Subcutaneous abdominal adipose tissue (tissue), 5 donors: ENCODE measurements around the gene ARR3.

Experiments used
- H3K27ac ChIP-seq: one replicate; pipeline ENCODE4 v1.7.0; 2013; ENCODE audit warnings: low read depth, mild to moderate bottlenecking, inconsistent platforms, low read length, moderate library complexity
- H3K27me3 ChIP-seq, 5 donors: one replicate each; pipeline ENCODE4 v1.7.0; 2013; ENCODE audit warnings: low read length in 5 of 5, inconsistent platforms in 1 of 5; ENCODE audit not compliant: control insufficient read depth in 5 of 5, insufficient read depth in 4 of 5
- H3K36me3 ChIP-seq, 5 donors: one replicate each; pipeline ENCODE4 v1.7.0; 2013; ENCODE audit warnings: low read length in 5 of 5; ENCODE audit not compliant: control insufficient read depth in 5 of 5, insufficient read depth in 5 of 5
- H3K4me1 ChIP-seq, 5 donors: one replicate each; pipeline ENCODE4 v1.7.0; 2013; ENCODE audit warnings: low read length in 5 of 5, mild to moderate bottlenecking in 3 of 5, moderate library complexity in 1 of 5; ENCODE audit not compliant: control insufficient read depth in 5 of 5, insufficient read depth in 5 of 5
- H3K4me3 ChIP-seq, 5 donors: one replicate each; pipeline ENCODE4 v1.7.0; 2013; ENCODE audit warnings: low read length in 5 of 5, low read depth in 1 of 5
- H3K9ac ChIP-seq, 5 donors: one replicate each; pipeline ENCODE4 v1.7.0; 2013; ENCODE audit warnings: low read length in 5 of 5, mild to moderate bottlenecking in 4 of 5, moderate library complexity in 3 of 5
- H3K9me3 ChIP-seq, 5 donors: one replicate each; pipeline ENCODE4 v1.7.0; 2013; ENCODE audit warnings: low read length in 5 of 5; ENCODE audit not compliant: control insufficient read depth in 5 of 5
- donor health status: healthy.
- donor health status: healthy.
- donor health status: healthy.
- donor health status: healthy.
- donor health status: healthy.

Gene ARR3

DNA sequence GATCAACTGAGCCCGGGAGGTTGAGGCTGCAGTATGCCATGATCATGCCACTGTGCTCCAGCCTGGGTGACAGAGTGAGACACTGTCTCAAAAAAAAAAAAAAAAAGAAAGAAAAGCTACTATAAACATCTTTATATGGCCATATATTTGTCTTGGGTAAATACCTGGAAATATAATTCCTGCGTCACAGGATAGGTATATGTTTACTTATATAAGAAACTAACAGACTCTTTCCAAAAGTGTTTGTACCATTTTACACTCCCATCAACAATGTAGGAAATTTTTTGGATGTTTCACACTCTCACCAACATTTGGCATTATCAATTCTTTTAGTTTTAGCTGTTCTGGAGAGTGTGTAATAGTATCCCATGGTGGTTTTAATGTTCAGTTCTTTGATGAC, 20.9 kb upstream of the ARR3 start:
- Histone ChIP-seq H3K27ac (no peak overlapping the region), H3K27me3 (no peaks in the 10 kb centered on the region), H3K36me3 (no peaks in the 10 kb centered on the region), H3K9me3 (no peaks in the 10 kb centered on the region), H3K9ac (no peak overlapping the region), H3K4me3 (no peak overlapping the region), H3K4me1 (peaks cover 0 to 4% (median 0%) of the 10 kb centered on the region in 5 donors)

DNA sequence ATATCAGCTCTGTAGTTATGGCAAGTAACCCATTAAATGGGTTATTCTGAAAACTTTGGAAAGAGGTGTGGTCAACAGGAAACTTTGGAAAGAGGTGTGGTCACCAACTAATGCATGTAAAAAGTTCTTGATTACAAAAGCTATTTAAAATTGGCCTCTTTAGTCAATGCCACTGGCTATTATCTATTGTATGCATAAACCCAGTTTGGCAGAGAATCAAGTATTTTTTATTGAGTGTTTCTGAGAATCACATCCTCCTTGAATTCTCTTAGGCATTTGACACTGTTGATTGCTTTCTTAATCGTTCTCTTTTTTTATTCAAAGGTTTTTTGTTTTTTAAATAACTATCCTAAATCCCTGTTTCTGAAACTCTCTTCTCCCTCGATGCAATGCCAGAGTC, 15.6 kb upstream of the ARR3 start:
- Histone ChIP-seq H3K27ac (no peak overlapping the region), H3K9ac (no peak overlapping the region), H3K27me3 (peaks cover 0 to under 1% (median 0%) of the 10 kb centered on the region in 5 donors), H3K4me1 (peaks cover 0 to 8% (median 8%) of the 10 kb centered on the region in 5 donors), H3K9me3 (no peaks in the 10 kb centered on the region), H3K36me3 (no peaks in the 10 kb centered on the region), H3K4me3 (no peak overlapping the region)

DNA sequence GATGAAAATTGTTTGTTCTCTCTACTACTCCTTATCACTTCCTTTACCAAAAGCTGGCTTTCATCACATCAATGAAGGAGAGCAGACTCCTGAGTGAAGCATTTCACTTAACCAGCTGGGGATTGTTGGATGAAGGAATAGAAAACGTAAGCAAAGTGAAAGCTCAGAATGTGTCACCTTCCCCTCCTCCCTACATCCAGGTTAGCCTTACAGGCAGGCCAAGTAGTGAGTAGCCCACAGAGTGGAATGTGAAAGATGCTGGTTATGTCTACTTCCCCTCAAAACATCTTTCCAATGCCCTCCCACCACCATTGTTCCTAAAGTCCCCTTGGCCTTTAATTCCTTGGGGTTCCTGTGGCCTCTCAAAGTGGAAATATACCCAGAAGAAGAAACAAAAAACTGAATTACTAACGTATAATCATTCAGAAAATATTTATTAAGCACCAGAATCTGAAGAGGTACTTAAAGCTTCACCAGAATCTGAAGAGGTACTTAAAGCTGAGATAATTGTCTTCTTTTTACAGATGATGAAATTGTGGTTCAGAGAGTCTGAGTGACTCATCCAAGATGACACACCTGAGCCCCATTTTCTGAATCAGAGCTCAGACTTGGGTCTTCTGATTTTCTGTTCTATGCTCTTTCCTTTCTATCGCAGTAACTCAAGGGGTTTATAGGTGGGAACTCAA, 14.6 kb upstream of the ARR3 start:
- peaks cover 0 to 8% (median 8%) of the 10 kb centered on the region in 5 donors for H3K4me1 ChIP-seq
- H3K9me3 ChIP-seq = no peaks in the 10 kb centered on the region
- H3K36me3 ChIP-seq = no peaks in the 10 kb centered on the region
- H3K9ac ChIP-seq = no peak overlapping the region
- H3K27ac ChIP-seq = no peak overlapping the region
- peaks cover 0 to 4% (median 0%) of the 10 kb centered on the region in 5 donors for H3K27me3 ChIP-seq
- H3K4me3 ChIP-seq = no peak overlapping the region

DNA sequence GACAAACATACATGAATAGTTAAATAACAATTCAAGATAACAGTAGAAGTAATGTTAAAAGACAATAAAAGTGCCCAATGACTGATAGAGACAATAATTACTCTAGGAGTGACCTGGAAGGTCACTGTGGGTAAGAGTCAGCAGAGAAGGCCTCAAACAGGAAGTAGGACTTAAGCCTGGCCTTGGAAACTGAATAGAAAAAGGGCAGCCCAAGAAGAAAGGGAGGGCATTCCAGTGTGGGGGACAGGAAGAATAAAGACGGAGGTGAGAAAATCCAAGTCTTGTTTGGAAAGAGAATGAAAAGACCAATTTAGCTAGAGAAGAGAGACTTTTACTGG, 14.1 kb upstream of the ARR3 start:
- peaks cover 0 to 8% (median 8%) of the 10 kb centered on the region in 5 donors for H3K4me1 ChIP-seq

DNA sequence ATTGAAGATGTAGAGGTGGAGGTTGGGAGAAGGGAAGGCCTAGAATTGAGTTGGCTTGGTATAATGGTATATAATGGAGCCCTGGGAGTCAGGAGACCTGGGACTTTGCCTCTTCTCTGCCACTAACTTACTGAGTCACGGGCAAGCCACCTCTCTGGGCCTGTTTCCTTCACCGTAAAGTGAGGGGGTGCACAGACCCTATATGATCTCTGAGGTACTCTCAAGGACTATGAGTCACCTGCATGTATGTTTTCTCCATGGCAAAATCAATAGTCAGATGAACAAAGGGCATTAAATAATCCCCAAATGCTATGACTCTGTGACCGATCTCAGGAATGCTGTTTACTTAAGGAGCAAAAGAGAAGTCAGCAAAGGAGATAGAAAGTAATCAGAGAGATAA, 13.2 kb upstream of the ARR3 start:
- Histone ChIP-seq H3K4me3 (no peak overlapping the region), H3K9me3 (no peaks in the 10 kb centered on the region), H3K36me3 (no peaks in the 10 kb centered on the region), H3K27me3 (peaks cover 0 to 17% (median 3%) of the 10 kb centered on the region in 5 donors), H3K4me1 (peaks cover 0 to 8% (median 8%) of the 10 kb centered on the region in 5 donors), H3K27ac (no peak overlapping the region), H3K9ac (no peak overlapping the region)

More for the DNA sequence above, 14.1 kb upstream of the ARR3 start:
- Histone ChIP-seq H3K9ac (no peak overlapping the region), H3K27ac (no peak overlapping the region), H3K36me3 (no peaks in the 10 kb centered on the region), H3K9me3 (no peaks in the 10 kb centered on the region), H3K27me3 (peaks cover 0 to 8% (median 0%) of the 10 kb centered on the region in 5 donors), H3K4me3 (no peak overlapping the region)

DNA sequence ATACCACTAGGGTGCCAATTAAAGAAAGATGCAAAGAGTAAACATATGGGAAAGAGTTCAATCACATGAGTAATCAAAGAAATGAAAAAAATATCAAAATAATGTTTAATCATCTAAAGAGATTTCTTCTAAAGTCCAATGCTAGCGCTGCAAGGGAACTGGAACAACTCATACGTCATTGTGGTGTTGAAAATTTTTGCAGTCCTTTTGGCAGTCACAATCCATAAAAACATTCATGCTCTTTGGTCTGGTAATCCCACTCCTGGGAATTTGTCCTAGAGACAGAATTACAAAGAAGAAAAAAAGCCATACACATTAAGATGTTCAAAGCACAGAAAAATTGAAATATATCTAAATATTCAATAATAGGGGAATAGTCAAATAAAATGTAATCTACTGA, 12.7 kb upstream of the ARR3 start:
- Histone ChIP-seq H3K36me3 (no peaks in the 10 kb centered on the region), H3K27me3 (peaks cover 0 to 18% (median 4%) of the 10 kb centered on the region in 5 donors), H3K9me3 (no peaks in the 10 kb centered on the region), H3K9ac (no peak overlapping the region), H3K27ac (no peak overlapping the region), H3K4me3 (no peak overlapping the region), H3K4me1 (peaks cover 0 to 8% (median 8%) of the 10 kb centered on the region in 5 donors)

DNA sequence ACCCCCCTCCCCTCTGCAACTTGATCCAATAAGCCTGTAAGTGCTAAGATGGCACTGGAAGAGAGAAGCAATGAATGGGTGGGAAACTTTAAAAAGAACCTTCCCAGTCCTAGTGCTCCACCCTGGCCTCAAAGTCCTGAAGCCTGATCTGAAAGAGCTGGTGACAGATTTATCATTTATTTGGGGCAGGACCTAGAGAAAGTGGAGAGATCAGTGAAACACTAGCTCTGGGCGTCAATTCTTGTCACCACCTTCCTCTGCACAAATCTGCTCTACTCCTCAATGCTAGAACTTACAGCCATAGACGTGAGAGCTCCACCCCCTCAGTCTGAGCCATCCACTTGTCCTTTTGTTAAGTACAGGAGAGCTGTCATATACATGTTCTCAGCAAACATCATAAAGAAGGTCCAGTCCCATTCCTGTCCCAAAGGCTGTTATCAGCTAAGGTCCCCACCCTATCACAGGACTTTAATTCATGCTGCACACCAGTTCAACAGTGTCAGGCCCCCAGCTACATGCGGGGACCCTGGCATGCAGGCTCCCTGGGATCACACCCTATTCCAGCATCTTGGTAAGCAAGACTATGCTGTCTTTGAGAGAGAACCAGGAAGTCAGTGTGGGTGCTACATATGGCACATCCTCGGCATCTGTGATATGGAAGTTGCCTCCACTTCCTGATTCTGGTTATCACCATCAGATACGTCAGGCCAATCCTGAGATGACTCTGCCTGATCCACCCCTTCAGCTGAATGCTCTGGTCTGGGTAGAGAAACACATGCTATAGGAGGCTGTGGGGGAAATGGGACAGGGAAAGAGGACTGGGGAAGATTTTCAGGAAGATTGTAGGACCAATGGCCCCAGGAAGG, 10.5 kb upstream of the ARR3 start:
- Histone ChIP-seq H3K27ac (no peak overlapping the region), H3K4me3 (no peak overlapping the region), H3K9ac (no peak overlapping the region), H3K36me3 (no peaks in the 10 kb centered on the region), H3K4me1 (peaks cover 0 to 8% (median 8%) of the 10 kb centered on the region in 5 donors), H3K9me3 (peaks cover 0 to 3% (median 0%) of the 10 kb centered on the region in 5 donors), H3K27me3 (peaks cover 0 to 18% (median 4%) of the 10 kb centered on the region in 5 donors)

DNA sequence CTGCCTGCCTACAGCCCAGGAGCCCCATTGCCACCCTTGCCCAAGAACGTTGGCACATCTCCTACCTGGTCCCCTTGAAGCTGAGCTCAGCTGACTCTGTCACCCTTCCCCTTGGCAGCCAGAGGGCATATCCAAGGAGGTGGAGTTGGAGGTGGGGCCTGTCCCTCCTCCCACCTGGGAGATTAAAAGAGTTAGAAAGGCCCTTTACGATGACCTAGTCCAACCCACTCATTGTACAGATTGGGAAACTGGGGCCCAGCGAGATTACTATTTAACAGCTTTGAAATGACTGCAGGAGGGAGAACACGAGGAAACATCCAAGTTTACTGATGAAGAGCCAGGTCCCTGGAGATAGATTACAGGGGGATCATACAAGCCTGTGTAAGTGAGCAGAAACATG, 8.0 kb upstream of the ARR3 start, which contains the start of gene P2RY4:
P2RY4 (minus strand) TSS at position 101 of the 400 bp plus-strand sequence. CDS start 580 bp downstream, outside the sequence.
- Histone ChIP-seq H3K9me3 (peaks cover 0 to 5% (median 3%) of the 10 kb centered on the region in 5 donors), H3K27ac (no peak within 1 kb of the TSS), H3K27me3 (peaks cover 0 to 21% (median 9%) of the 10 kb centered on the region in 5 donors), H3K36me3 (no peaks in the 10 kb centered on the region), H3K9ac (no peak within 1 kb of the TSS), H3K4me1 (peaks cover 0 to 8% (median 5%) of the 10 kb centered on the region in 5 donors), H3K4me3 (no peak within 1 kb of the TSS)

DNA sequence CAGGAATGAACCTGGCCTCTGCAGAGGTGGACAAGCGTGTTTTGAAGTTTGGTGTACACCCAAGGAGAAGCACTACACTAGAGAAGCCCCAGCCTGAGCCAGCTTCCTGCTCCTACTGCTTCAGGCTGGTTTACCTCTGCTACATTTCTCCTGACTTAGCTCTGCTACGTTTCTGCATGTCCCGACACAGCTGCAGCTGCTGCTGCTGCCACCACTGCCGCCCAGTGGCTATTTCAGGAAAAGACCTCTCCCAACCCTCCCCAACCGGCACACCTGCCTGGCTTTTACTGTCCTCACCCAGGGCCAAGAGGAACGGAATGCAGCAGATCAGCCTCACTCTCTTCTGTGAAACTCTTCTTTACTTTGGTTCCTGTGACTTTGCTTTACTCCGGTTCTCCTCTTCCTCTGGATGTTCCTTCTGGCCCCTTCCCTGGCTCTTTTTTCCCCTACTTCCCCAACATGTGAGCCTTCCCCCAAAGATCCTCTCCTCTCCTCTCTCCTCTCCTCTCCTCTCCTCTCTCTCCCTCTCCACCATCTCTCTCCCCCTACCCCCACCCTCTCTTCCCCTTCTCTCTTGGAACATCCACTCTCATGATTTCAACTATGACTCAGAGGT, 5.1 kb upstream of the ARR3 start:
- Histone ChIP-seq H3K9ac (no peak overlapping the region), H3K9me3 (peaks cover 0 to 10% (median 3%) of the 10 kb centered on the region in 5 donors), H3K36me3 (no peaks in the 10 kb centered on the region), H3K27ac (no peak overlapping the region), H3K4me3 (no peak overlapping the region), H3K4me1 (no peaks in the 10 kb centered on the region), H3K27me3 (peaks cover 0 to 17% (median 9%) of the 10 kb centered on the region in 5 donors)
